SU-DHL-6 (cell line): ENCODE data around the gene FKBP2.

Source experiments
- H2AFZ ChIP-seq: fragments of 200-600 bp; sonication (generic); 2 replicates; pipeline ENCODE4 v1.6.1; 2014; ENCODE audit warnings: low read depth, mild to moderate bottlenecking, moderate library complexity, mixed read lengths, antibody characterized with exemption, low read length; ENCODE audit not compliant: severe bottlenecking
- H3F3A ChIP-seq: fragments of 200-600 bp; shearing (Covaris generic); 2 replicates; pipeline ENCODE4 v1.6.0; 2016; ENCODE audit warnings: antibody characterized with exemption, mild to moderate bottlenecking; ENCODE audit not compliant: insufficient read depth
- H3K27ac ChIP-seq: fragments of 200-600 bp; sonication (generic); 2 replicates; pipeline ENCODE4 v1.5.1; 2016; ENCODE audit warnings: low read depth, mild to moderate bottlenecking, low read length, moderate library complexity, mixed read lengths
- H3K27me3 ChIP-seq: fragments of 200-600 bp; sonication (generic), shearing (Covaris generic); 2 replicates; pipeline ENCODE4 v1.6.0; 2014; ENCODE audit warnings: mild to moderate bottlenecking, low read length
- H3K36me3 ChIP-seq: fragments of 200-600 bp; sonication (generic); 2 replicates; pipeline ENCODE4 v1.6.1; 2014; ENCODE audit warnings: mild to moderate bottlenecking, low read length, mixed read lengths
- H3K4me2 ChIP-seq: fragments of 300-600, 200-600 bp; shearing (Covaris generic), sonication (generic); 2 replicates; pipeline ENCODE4 v1.6.0; 2014; ENCODE audit warnings: low read length, low read depth, mild to moderate bottlenecking; ENCODE audit not compliant: poor library complexity, severe bottlenecking
- H3K4me3 ChIP-seq: fragments of 200-600 bp; sonication (generic); 2 replicates; pipeline ENCODE4 v1.5.1; 2014; ENCODE audit warnings: antibody characterized with exemption, low read length, mild to moderate bottlenecking, mixed read lengths; ENCODE audit not compliant: insufficient read depth, poor library complexity, severe bottlenecking
- H3K79me2 ChIP-seq: fragments of 200-600 bp; sonication (generic); 2 replicates; pipeline ENCODE4 v1.6.1; 2014; ENCODE audit warnings: mild to moderate bottlenecking, low read length, moderate library complexity; ENCODE audit not compliant: insufficient read depth
- H3K9ac ChIP-seq: fragments of 200-600 bp; sonication (generic); 2 replicates; pipeline ENCODE4 v1.7.0; 2014; ENCODE audit warnings: mild to moderate bottlenecking, low read length
- H3K9me2 ChIP-seq: fragments of 200-600 bp; sonication (generic); replicated peaks from 2 replicates; pipeline ENCODE4 v1.6.1; 2014; ENCODE audit warnings: low read length; ENCODE audit not compliant: insufficient read depth
- H3K9me3 ChIP-seq: fragments of 200-600 bp; sonication (generic); 2 replicates; pipeline ENCODE4 v1.6.1; 2014; ENCODE audit warnings: low read length, mixed read lengths; ENCODE audit not compliant: insufficient read depth
- H4K20me1 ChIP-seq: fragments of 200-600 bp; sonication (generic); 2 replicates; pipeline ENCODE4 v1.6.1; 2014; ENCODE audit warnings: low read depth, mild to moderate bottlenecking, antibody characterized with exemption, low read length, moderate library complexity, mixed read lengths
- EZH2phosphoT487 ChIP-seq: fragments of 200-600 bp; sonication (generic), shearing (Covaris generic); conservative IDR thresholded peaks from 2 replicates; pipeline ENCODE4 v1.6.1; 2018; ENCODE audit warnings: mild to moderate bottlenecking, antibody characterized with exemption, low read length, moderate library complexity, mixed read lengths
- TF ChIP-seq, protein P1 (sequence below): fragments of 200-600 bp; sonication (generic); IDR thresholded peaks from one replicate; pipeline ENCODE4 v1.5.1; 2017; ENCODE audit warnings: antibody characterized with exemption, mild to moderate bottlenecking, low read length, moderate library complexity; ENCODE audit not compliant: insufficient read depth, poor library complexity, severe bottlenecking

Gene FKBP2

DNA sequence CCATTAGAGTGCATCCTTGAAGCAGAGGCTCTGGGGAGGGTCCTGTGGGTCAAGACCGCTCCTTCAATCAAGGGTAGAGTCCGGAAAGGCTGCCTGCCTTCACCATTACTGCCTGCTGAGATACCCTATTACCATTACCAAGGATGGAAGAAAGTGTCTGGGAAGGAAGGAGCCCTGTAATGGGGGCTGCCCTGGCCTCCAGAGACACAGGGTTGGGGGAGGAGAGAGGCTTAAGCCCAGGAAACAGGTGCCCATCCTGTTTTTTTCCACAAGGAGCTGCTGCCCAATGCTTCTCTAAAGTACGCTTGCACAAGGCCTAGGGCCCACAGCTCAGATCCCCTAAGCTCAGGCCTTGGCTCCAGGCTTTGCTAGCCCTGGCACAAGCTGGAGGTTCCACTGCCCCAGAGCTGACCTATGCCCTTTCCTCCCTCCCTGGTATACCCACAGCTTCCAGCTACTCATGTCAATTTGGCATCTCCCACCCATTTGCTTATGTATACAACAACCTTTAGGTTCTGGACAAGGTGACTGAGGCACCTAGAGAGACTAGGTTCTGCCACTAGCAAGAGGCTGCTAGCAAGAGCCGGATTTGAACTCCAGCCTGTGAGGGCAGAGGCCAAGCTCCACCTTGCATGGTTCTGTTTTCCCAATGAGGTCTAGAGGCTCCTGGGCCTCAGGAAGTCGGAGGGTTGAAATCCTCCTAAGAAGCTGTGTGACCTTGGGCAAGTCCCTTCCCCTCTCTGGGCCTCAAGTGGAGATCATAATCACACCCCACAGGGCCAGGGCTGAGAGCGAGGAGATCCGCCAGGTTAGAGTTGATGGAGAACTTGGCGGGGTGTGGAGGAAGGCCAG is 8.9 kb downstream of the FKBP2 start:
- H3K9me3 ChIP-seq, result no peaks in the 10 kb centered on the region

GRCh38 chr11:64250415-64251015 is 9.6 kb downstream of the FKBP2 start:
- Histone ChIP-seq H3K9me3 (no peaks in the 10 kb centered on the region), H3K9me2 (no peaks in the 10 kb centered on the region), H4K20me1 (no peaks in the 10 kb centered on the region), H2AFZ (no peak overlapping the region), H3K27me3 (no peaks in the 10 kb centered on the region), H3K27ac (no peak overlapping the region), H3K79me2 (peaks cover 16% of the 10 kb centered on the region), H3K4me3 (peak overlapping the region; percentile 26), H3F3A (peaks cover 19% of the 10 kb centered on the region), H3K36me3 (no peaks in the 10 kb centered on the region), H3K4me2 (peak overlapping the region; percentile 97), H3K9ac (peak overlapping the region; percentile 84)
- no peak for TF ChIP-seq EZH2phosphoT487
- TF ChIP-seq, protein P1, sequence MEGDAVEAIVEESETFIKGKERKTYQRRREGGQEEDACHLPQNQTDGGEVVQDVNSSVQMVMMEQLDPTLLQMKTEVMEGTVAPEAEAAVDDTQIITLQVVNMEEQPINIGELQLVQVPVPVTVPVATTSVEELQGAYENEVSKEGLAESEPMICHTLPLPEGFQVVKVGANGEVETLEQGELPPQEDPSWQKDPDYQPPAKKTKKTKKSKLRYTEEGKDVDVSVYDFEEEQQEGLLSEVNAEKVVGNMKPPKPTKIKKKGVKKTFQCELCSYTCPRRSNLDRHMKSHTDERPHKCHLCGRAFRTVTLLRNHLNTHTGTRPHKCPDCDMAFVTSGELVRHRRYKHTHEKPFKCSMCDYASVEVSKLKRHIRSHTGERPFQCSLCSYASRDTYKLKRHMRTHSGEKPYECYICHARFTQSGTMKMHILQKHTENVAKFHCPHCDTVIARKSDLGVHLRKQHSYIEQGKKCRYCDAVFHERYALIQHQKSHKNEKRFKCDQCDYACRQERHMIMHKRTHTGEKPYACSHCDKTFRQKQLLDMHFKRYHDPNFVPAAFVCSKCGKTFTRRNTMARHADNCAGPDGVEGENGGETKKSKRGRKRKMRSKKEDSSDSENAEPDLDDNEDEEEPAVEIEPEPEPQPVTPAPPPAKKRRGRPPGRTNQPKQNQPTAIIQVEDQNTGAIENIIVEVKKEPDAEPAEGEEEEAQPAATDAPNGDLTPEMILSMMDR, result no peak

More for the DNA sequence above, 8.9 kb downstream of the FKBP2 start:
- peaks cover 26% of the 10 kb centered on the region for H3F3A ChIP-seq
- no peak overlapping the region for H3K9ac ChIP-seq
- no peaks in the 10 kb centered on the region for H3K27me3 ChIP-seq
- no peak for TF ChIP-seq EZH2phosphoT487
- TF ChIP-seq, protein P1, result no peak
- no peak overlapping the region for H3K4me3 ChIP-seq
- no peak overlapping the region for H3K4me2 ChIP-seq
- H2AFZ ChIP-seq, result no peak overlapping the region
- no peaks in the 10 kb centered on the region for H4K20me1 ChIP-seq
- H3K27ac ChIP-seq, result no peak overlapping the region
- H3K9me2 ChIP-seq, result no peaks in the 10 kb centered on the region
- no peaks in the 10 kb centered on the region for H3K36me3 ChIP-seq
- peaks cover 23% of the 10 kb centered on the region for H3K79me2 ChIP-seq

- H3K9me3 ChIP-seq, result no peaks in the 10 kb centered on the region
- H3F3A ChIP-seq, result peaks cover 14% of the 10 kb centered on the region; the same call in 1 of the 2 replicates
- H2AFZ ChIP-seq, result peak within 1 kb of the TSS; percentile 86
- H3K36me3 ChIP-seq, result no peaks in the 10 kb centered on the region
- H3K27me3 ChIP-seq, result no peaks in the 10 kb centered on the region
- TF ChIP-seq, protein P1, result peak; percentile 59
- TF ChIP-seq EZH2phosphoT487, result no peak
- peak within 1 kb of the TSS; percentile 21 for H3K27ac ChIP-seq
- no peaks in the 10 kb centered on the region for H4K20me1 ChIP-seq
- no peaks in the 10 kb centered on the region for H3K9me2 ChIP-seq
- peak within 1 kb of the TSS; percentile 97 for H3K4me2 ChIP-seq
- peaks cover 9% of the 10 kb centered on the region; the same call in 1 of the 2 replicates for H3K79me2 ChIP-seq
- H3K4me3 ChIP-seq, result peak within 1 kb of the TSS; percentile 88
- peak within 1 kb of the TSS; percentile 84 for H3K9ac ChIP-seq
Measured at GRCh38 chr11:64251016-64251752, 10.3 kb downstream of the FKBP2 start, which contains the start of gene PLCB3. Gene PLCB3 (plus strand): TSS chr11:64251530. CDS start chr11:64251650, 120 bp downstream.
